ENCODE measurements around the gene CYP3A5. TPM values are rescaled to one million over a fixed set of nuclear protein-coding genes. Genes with fewer than 3 reads are reported as not detected.

Gene CYP3A5
- total and polyA plus RNA-seq, 2 of the 13 experiments (the other 11 are each of a cell fraction or from before 2014, with no cell fraction given): 5.7 to 9.3 TPM

- TF ChIP-seq ZBTB26 (CRISPR knock-in tag; IDR thresholded peaks at IDR 0.05; ENCODE audit: borderline replicate concordance): no peak
- no peak for TF ChIP-seq NFKB2 (CRISPR knock-in tag; IDR thresholded peaks at IDR 0.05; ENCODE audit: borderline replicate concordance)
- no peak for TF ChIP-seq ZNF784 (CRISPR knock-in tag; IDR thresholded peaks at IDR 0.05; ENCODE audit: borderline replicate concordance)
- TF ChIP-seq ZBTB20 (CRISPR knock-in tag; IDR thresholded peaks at IDR 0.05; ENCODE audit: borderline replicate concordance, low read depth): no peak
- TF ChIP-seq CREM (IDR thresholded peaks at IDR 0.05): peak; percentile 76
- no peak for TF ChIP-seq CREM (CRISPR knock-in tag; IDR thresholded peaks at IDR 0.05)
- no peak for TF ChIP-seq ZNF383 (CRISPR knock-in tag; IDR thresholded peaks at IDR 0.05; ENCODE audit: borderline replicate concordance)
- TF ChIP-seq IKZF5 (CRISPR knock-in tag; IDR thresholded peaks at IDR 0.05): peak; percentile 68; the same call in 1 of the 2 replicates
- no peak for TF ChIP-seq ZNF839 (CRISPR knock-in tag; IDR thresholded peaks at IDR 0.05; ENCODE audit: borderline replicate concordance)
- no peak for TF ChIP-seq ZNF256 (CRISPR knock-in tag; conservative IDR thresholded peaks at IDR 0.05)
- no peak for TF ChIP-seq MXD1 (CRISPR knock-in tag; IDR thresholded peaks at IDR 0.05)
- TF ChIP-seq RNF2 (conservative IDR thresholded peaks at IDR 0.05; ENCODE audit: low read depth): no peak
- no peak for TF ChIP-seq ZNF382 (CRISPR knock-in tag; IDR thresholded peaks at IDR 0.05; ENCODE audit: borderline replicate concordance)
- no peak for TF ChIP-seq ISX (CRISPR knock-in tag; conservative IDR thresholded peaks at IDR 0.05)
- no peak for TF ChIP-seq MLXIP (CRISPR knock-in tag; IDR thresholded peaks at IDR 0.05; ENCODE audit: borderline replicate concordance)
- TF ChIP-seq KDM5A (IDR thresholded peaks at IDR 0.05; ENCODE audit: borderline replicate concordance, low read length): no peak
- no peak for TF ChIP-seq ZBTB42 (CRISPR knock-in tag; IDR thresholded peaks at IDR 0.05)
- no peak for TF ChIP-seq SMAD9 (CRISPR knock-in tag; IDR thresholded peaks at IDR 0.05)
- TF ChIP-seq ZSCAN25 (CRISPR knock-in tag; IDR thresholded peaks at IDR 0.05): no peak
- TF ChIP-seq ZFYVE20 (CRISPR knock-in tag; IDR thresholded peaks at IDR 0.05; ENCODE audit: borderline replicate concordance, low read depth): no peak
- TF ChIP-seq GATAD2A (CRISPR knock-in tag; IDR thresholded peaks at IDR 0.05): peak; percentile 87
- no peak for TF ChIP-seq U2AF1 (optimal IDR thresholded peaks at IDR 0.05; ENCODE audit: low read depth, low read length)
- TF ChIP-seq ZNF136 (CRISPR knock-in tag; IDR thresholded peaks at IDR 0.05; ENCODE audit: low read depth): no peak
- no peak for TF ChIP-seq NFRKB (IDR thresholded peaks at IDR 0.05)
- TF ChIP-seq ZNF720 (CRISPR knock-in tag; IDR thresholded peaks at IDR 0.05): no peak
- no peak for TF ChIP-seq ZNF44 (CRISPR knock-in tag; IDR thresholded peaks at IDR 0.05)
Observed at GRCh38 chr7:99694201-99694911, 14.6 kb upstream of the CYP3A5 start (continued).

All from HepG2 (cell line).